Peyer's patch (tissue), 4 donors: ENCODE results near the gene TFCP2. TPM values are rescaled to one million over a fixed set of nuclear protein-coding genes. Genes with fewer than 3 reads are reported as not detected.

Experiments
- DNase-seq, 3 donors: peaks; one replicate each; pipeline ENCODE4 v3.0.0-alpha.2; 2017 to 2019
- H3K27ac ChIP-seq, 4 donors: fragments of 200-600 bp; sonication (generic); one replicate each; pipeline ENCODE4 v1.5.1; 2016 to 2019
- H3K27me3 ChIP-seq, 2 donors: fragments of 200-600 bp; sonication (generic); one replicate each; pipeline ENCODE4 v1.5.1; 2019
- H3K36me3 ChIP-seq, 3 donors: fragments of 200-600 bp; sonication (generic); one replicate each; pipeline ENCODE4 v1.5.1; 2016 to 2019
- H3K4me1 ChIP-seq, 4 donors: fragments of 200-600 bp; sonication (generic); one replicate each; pipeline ENCODE4 v1.5.1; 2016 to 2019
- H3K4me3 ChIP-seq, 4 donors: fragments of 200-600 bp; sonication (generic); 1 replicate in 3 of 4; 2 replicates in 1 of 4; pipeline ENCODE4 v1.5.1; 2016 to 2019; ENCODE audit warnings: mild to moderate bottlenecking in 1 of 4
- H3K9me3 ChIP-seq, 4 donors: fragments of 200-600 bp; sonication (generic); one replicate each; pipeline ENCODE4 v1.5.1; 2016 to 2019; ENCODE audit warnings: mild to moderate bottlenecking in 1 of 4
- CTCF ChIP-seq, 6 experiments: fragments of 450-650 bp in 4 of 6; fragments of 200-600 bp in 2 of 6; sonication (generic) in 1 of 6; IDR thresholded peaks; one replicate each; pipeline ENCODE4 v1.5.1; 2017 to 2019; ENCODE audit warnings: antibody characterized with exemption in 6 of 6, mild to moderate bottlenecking in 3 of 6, moderate library complexity in 1 of 6
- POLR2A ChIP-seq, 2 donors: fragments of 450-650 bp; IDR thresholded peaks; one replicate each; pipeline ENCODE4 v1.5.1; 2017; ENCODE audit warnings: antibody characterized with exemption in 2 of 2, mild to moderate bottlenecking in 2 of 2, moderate library complexity in 2 of 2
- total RNA-seq, 4 donors: library from RNA; depleted of rRNA; stranded (reverse); fragments of >200 nt; gene quantifications; one replicate each; pipeline ENCODE4 v1.1.0, GENCODE V29; 2016

TFCP2 gene
- total RNA-seq, 4 donors from 2014 or later: 14.9 to 35.5 (median 19.4) TPM

- no peaks in the 10 kb centered on the region for H3K4me1 ChIP-seq
- H3K27ac ChIP-seq: no peak overlapping the region
- TF ChIP-seq CTCF (IDR thresholded peaks at IDR 0.05) (no peak), POLR2A (IDR thresholded peaks at IDR 0.05) (no peak)
- H3K9me3 ChIP-seq: no peaks in the 10 kb centered on the region
- DNase-seq: no peak
- no peaks in the 10 kb centered on the region for H3K27me3 ChIP-seq
- H3K4me3 ChIP-seq: no peak overlapping the region
- H3K36me3 ChIP-seq: peaks cover 0 to 79% (median 0%) of the 10 kb centered on the region in 3 donors
These were observed 110.1 kb downstream of the TFCP2 start for GRCh38 chr12:51062631-51063397.

DNA sequence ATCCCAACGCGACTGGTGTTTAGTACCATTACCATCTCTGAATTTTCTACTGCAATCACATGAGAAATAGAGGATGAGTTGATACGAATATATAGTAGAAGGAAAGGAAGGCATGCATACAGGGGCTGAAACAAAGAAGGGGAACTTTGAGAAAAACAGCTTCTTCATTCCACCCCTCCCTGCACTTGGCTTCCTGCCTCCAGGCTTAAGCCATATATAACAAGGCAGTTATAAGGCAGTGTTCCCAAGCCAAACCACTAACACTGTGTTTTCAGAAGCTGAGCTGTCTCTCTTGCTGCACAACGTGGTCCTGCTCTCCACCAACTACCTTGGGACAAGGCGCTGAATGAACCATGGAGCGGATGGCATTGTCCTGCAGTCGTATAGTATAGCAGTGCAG lies 113.8 kb downstream of the TFCP2 start:
- Histone ChIP-seq H3K9me3 (no peaks in the 10 kb centered on the region), H3K4me1 (no peaks in the 10 kb centered on the region), H3K27ac (no peak overlapping the region), H3K4me3 (no peak overlapping the region), H3K27me3 (no peaks in the 10 kb centered on the region), H3K36me3 (peaks cover 0 to 78% (median 0%) of the 10 kb centered on the region in 3 donors)
- DNase-seq: no peak
- TF ChIP-seq POLR2A (IDR thresholded peaks at IDR 0.05): no peak
- TF ChIP-seq CTCF (IDR thresholded peaks at IDR 0.05): no peak

GRCh38 chr12:51056242-51056641 lies 116.7 kb downstream of the TFCP2 start:
- H3K36me3 ChIP-seq: peaks cover 0 to 91% (median 0%) of the 10 kb centered on the region in 3 donors
- H3K4me3 ChIP-seq: no peak overlapping the region
- H3K27ac ChIP-seq: no peak overlapping the region
- no peak for DNase-seq
- TF ChIP-seq POLR2A (IDR thresholded peaks at IDR 0.05) (no peak), CTCF (IDR thresholded peaks at IDR 0.05) (no peak)
- no peaks in the 10 kb centered on the region for H3K27me3 ChIP-seq
- no peaks in the 10 kb centered on the region for H3K4me1 ChIP-seq
- H3K9me3 ChIP-seq: no peaks in the 10 kb centered on the region

- TF ChIP-seq POLR2A (IDR thresholded peaks at IDR 0.05) (no peak), CTCF (IDR thresholded peaks at IDR 0.05) (no peak)
- no peak overlapping the region for H3K27ac ChIP-seq
- H3K27me3 ChIP-seq: no peaks in the 10 kb centered on the region
- no peaks in the 10 kb centered on the region for H3K4me1 ChIP-seq
- H3K36me3 ChIP-seq: peaks cover 0 to 96% (median 0%) of the 10 kb centered on the region in 3 donors
- H3K9me3 ChIP-seq: no peaks in the 10 kb centered on the region
- no peak for DNase-seq
- H3K4me3 ChIP-seq: no peak overlapping the region
These were observed 117.9 kb downstream of the TFCP2 start for GRCh38 chr12:51055060-51055459.

GRCh38 chr12:51051787-51052186 lies 121.1 kb downstream of the TFCP2 start:
- Histone ChIP-seq H3K27me3 (no peaks in the 10 kb centered on the region), H3K27ac (no peak overlapping the region), H3K36me3 (peaks cover 0 to 63% (median 0%) of the 10 kb centered on the region in 3 donors), H3K9me3 (no peaks in the 10 kb centered on the region), H3K4me3 (no peak overlapping the region), H3K4me1 (peaks cover 0 to 15% (median 1%) of the 10 kb centered on the region in 4 donors)
- DNase-seq: no peak
- TF ChIP-seq CTCF (IDR thresholded peaks at IDR 0.05) (no peak), POLR2A (IDR thresholded peaks at IDR 0.05) (no peak)
